ENCODE results near the gene DERL2.

Gene DERL2

GRCh38 chr17:5485270-5486205 lies at the start of gene DERL2:
Gene DERL2 (minus strand): TSS chr17:5486178. CDS start chr17:5486161, 17 bp downstream.
- DNase-seq (ENCODE audit: low spot score) = no peak

- no peak for DNase-seq (ENCODE audit: low spot score)
Observed at GRCh38 chr17:5535436-5535835, 49.5 kb upstream of the DERL2 start.

GRCh38 chr17:5533486-5534315 lies 47.7 kb upstream of the DERL2 start:
- no peak for DNase-seq (ENCODE audit: low spot score)

GRCh38 chr17:5532581-5532980 lies 46.6 kb upstream of the DERL2 start:
- DNase-seq (ENCODE audit: low spot score) = no peak

GRCh38 chr17:5531085-5531418 lies 45.1 kb upstream of the DERL2 start:
- no peak for DNase-seq (ENCODE audit: low spot score)

GRCh38 chr17:5530265-5531084 lies 44.5 kb upstream of the DERL2 start:
- no peak for DNase-seq (ENCODE audit: low spot score)

GRCh38 chr17:5527601-5528250 lies 41.7 kb upstream of the DERL2 start:
- DNase-seq (ENCODE audit: low spot score) = no peak

GRCh38 chr17:5526821-5527598 lies 41.0 kb upstream of the DERL2 start:
- peak; percentile 98 for DNase-seq (ENCODE audit: low spot score)

GRCh38 chr17:5523249-5523648 lies 37.3 kb upstream of the DERL2 start:
- DNase-seq (ENCODE audit: low spot score) = no peak

- DNase-seq (ENCODE audit: low spot score) = no peak
Observed at GRCh38 chr17:5522476-5522875, 36.5 kb upstream of the DERL2 start.

- peak; percentile 93 for DNase-seq (ENCODE audit: low spot score)
Observed at GRCh38 chr17:5516060-5516792, 30.2 kb upstream of the DERL2 start.

GRCh38 chr17:5514976-5515375 lies 29.0 kb upstream of the DERL2 start:
- DNase-seq (ENCODE audit: low spot score) = no peak

- DNase-seq (ENCODE audit: low spot score) = no peak
Observed at GRCh38 chr17:5513628-5514027, 27.6 kb upstream of the DERL2 start.

- DNase-seq (ENCODE audit: low spot score) = no peak
Observed at GRCh38 chr17:5511401-5512225, 25.6 kb upstream of the DERL2 start.

GRCh38 chr17:5510771-5511170 lies 24.8 kb upstream of the DERL2 start:
- DNase-seq (ENCODE audit: low spot score) = no peak

- no peak for DNase-seq (ENCODE audit: low spot score)
Observed at GRCh38 chr17:5509482-5509881, 23.5 kb upstream of the DERL2 start.

- no peak for DNase-seq (ENCODE audit: low spot score)
Observed at GRCh38 chr17:5508810-5509209, 22.8 kb upstream of the DERL2 start.

GRCh38 chr17:5506307-5506706 lies 20.3 kb upstream of the DERL2 start:
- no peak for DNase-seq (ENCODE audit: low spot score)

GRCh38 chr17:5502552-5502951 lies 16.6 kb upstream of the DERL2 start:
- DNase-seq (ENCODE audit: low spot score) = no peak
